Measurements from ENCODE around the gene SHH.

Gene SHH

GRCh38 chr7:155790666-155791065 lies 21.6 kb downstream of the SHH start:
- no peak for DNase-seq

GRCh38 chr7:155789001-155789725 lies 23.1 kb downstream of the SHH start:
- no peak for DNase-seq

- DNase-seq, result no peak
These were observed 23.7 kb downstream of the SHH start for GRCh38 chr7:155788616-155789000.

GRCh38 chr7:155787171-155787851 lies 25.0 kb downstream of the SHH start:
- DNase-seq, result no peak

- no peak for DNase-seq
These were observed 25.8 kb downstream of the SHH start for GRCh38 chr7:155786491-155786890.

- DNase-seq, result no peak
These were observed 26.7 kb downstream of the SHH start for GRCh38 chr7:155785536-155785935.

GRCh38 chr7:155782466-155782865 lies 29.8 kb downstream of the SHH start:
- no peak for DNase-seq

GRCh38 chr7:155781433-155781832 lies 30.8 kb downstream of the SHH start:
- DNase-seq, result no peak

- no peak for DNase-seq
These were observed 31.4 kb downstream of the SHH start for GRCh38 chr7:155780884-155781283.

- no peak for DNase-seq
These were observed 33.9 kb downstream of the SHH start for GRCh38 chr7:155778349-155778748.

GRCh38 chr7:155776606-155777005 lies 35.7 kb downstream of the SHH start:
- no peak for DNase-seq

GRCh38 chr7:155775691-155776090 lies 36.6 kb downstream of the SHH start:
- DNase-seq, result no peak

- DNase-seq, result no peak
These were observed 37.3 kb downstream of the SHH start for GRCh38 chr7:155774947-155775346.

- no peak for DNase-seq
These were observed 38.7 kb downstream of the SHH start for GRCh38 chr7:155773531-155773930.

- DNase-seq, result no peak
These were observed 42.0 kb downstream of the SHH start for GRCh38 chr7:155770241-155770640.

- no peak for DNase-seq
These were observed 42.6 kb downstream of the SHH start for GRCh38 chr7:155769701-155770100.

GRCh38 chr7:155766966-155767916 lies 45.0 kb downstream of the SHH start:
- no peak for DNase-seq

- DNase-seq, result no peak
These were observed 45.9 kb downstream of the SHH start for GRCh38 chr7:155766386-155766785.

GRCh38 chr7:155765458-155765857 lies 46.8 kb downstream of the SHH start:
- no peak for DNase-seq

- no peak for DNase-seq
These were observed 47.8 kb downstream of the SHH start for GRCh38 chr7:155764438-155764793.

GRCh38 chr7:155763691-155764437 lies 48.4 kb downstream of the SHH start:
- DNase-seq, result no peak

GRCh38 chr7:155763122-155763521 lies 49.1 kb downstream of the SHH start:
- no peak for DNase-seq

GRCh38 chr7:155762655-155763054 lies 49.6 kb downstream of the SHH start:
- DNase-seq, result no peak

All from SW 1271 (cell line).